Neural crest cell (in vitro differentiated cells): ENCODE data around the gene RPS21. TPM values are rescaled to one million over a fixed set of nuclear protein-coding genes. Genes with fewer than 3 reads are reported as not detected.
"Not testable (repeated sequence)": the region's sequence is repeated elsewhere in the genome, so short reads cannot be mapped to it uniquely, and the experiment has no call there.

Experiments
- DNase-seq: peaks from one replicate; pipeline ENCODE4 v3.0.0; 2021; ENCODE audit warnings: low read depth, mixed read lengths, low spot score
- H3K27ac Mint-ChIP-seq: one replicate; pipeline ENCODE4 v1.8.0; 2021; ENCODE audit warnings: mild to moderate bottlenecking, mixed read lengths; ENCODE audit not compliant: unreplicated experiment
- H3K27me3 Mint-ChIP-seq: 2 replicates; pipeline ENCODE4 v1.8.0; 2021; ENCODE audit warnings: low read depth, mild to moderate bottlenecking, mixed read lengths
- H3K36me3 Mint-ChIP-seq: 2 replicates; pipeline ENCODE4 v1.8.0; 2021; ENCODE audit warnings: low read depth, mild to moderate bottlenecking, mixed read lengths
- H3K4me1 Mint-ChIP-seq: 2 replicates; pipeline ENCODE4 v1.8.0; 2021; ENCODE audit warnings: mixed read lengths
- H3K4me3 Mint-ChIP-seq: one replicate; pipeline ENCODE4 v1.8.0; 2021; ENCODE audit warnings: mild to moderate bottlenecking, mixed read lengths
- H3K9me3 Mint-ChIP-seq: 2 replicates; pipeline ENCODE4 v1.8.0; 2021; ENCODE audit warnings: mixed read lengths
- CTCF ChIP-seq: fragments of 200-600 bp; sonication (generic); conservative IDR thresholded peaks from 2 replicates; pipeline ENCODE4 v1.5.0; 2021; ENCODE audit warnings: antibody characterized with exemption, mild to moderate bottlenecking
- total RNA-seq: library from RNA; stranded (reverse); gene quantifications from 2 replicates; pipeline ENCODE4 v1.2.1, GENCODE V29; 2021

The RPS21 gene
- total RNA-seq, 1 donor from 2014 or later = 1,312 TPM

- no peaks in the 10 kb centered on the region for H3K27me3 Mint-ChIP-seq
- H3K36me3 Mint-ChIP-seq = no peaks in the 10 kb centered on the region
- H3K27ac Mint-ChIP-seq = no peak overlapping the region
- H3K9me3 Mint-ChIP-seq = no peaks in the 10 kb centered on the region
- DNase-seq = no peak
- no peak for TF ChIP-seq CTCF
- no peak overlapping the region for H3K4me3 Mint-ChIP-seq
- no peaks in the 10 kb centered on the region for H3K4me1 Mint-ChIP-seq
These were observed 36.4 kb downstream of the RPS21 start for GRCh38 chr20:62423326-62423706.

GRCh38 chr20:62424249-62425107 is 37.6 kb downstream of the RPS21 start:
- TF ChIP-seq CTCF = no peak
- no peak overlapping the region for H3K27ac Mint-ChIP-seq
- H3K9me3 Mint-ChIP-seq = no peaks in the 10 kb centered on the region
- no peak for DNase-seq
- no peaks in the 10 kb centered on the region for H3K27me3 Mint-ChIP-seq
- H3K4me3 Mint-ChIP-seq = no peak overlapping the region
- H3K4me1 Mint-ChIP-seq = peaks cover 6% of the 10 kb centered on the region
- H3K36me3 Mint-ChIP-seq = no peaks in the 10 kb centered on the region

- Mint-ChIP-seq H3K27ac (no peak overlapping the region), H3K27me3 (no peaks in the 10 kb centered on the region), H3K4me3 (no peak overlapping the region), H3K9me3 (no peaks in the 10 kb centered on the region), H3K4me1 (peaks cover 6% of the 10 kb centered on the region), H3K36me3 (no peaks in the 10 kb centered on the region)
- no peak for DNase-seq
- TF ChIP-seq CTCF = no peak
These were observed 38.6 kb downstream of the RPS21 start for GRCh38 chr20:62425281-62426058.

GRCh38 chr20:62426059-62426348 is 39.1 kb downstream of the RPS21 start:
- not testable (repeated sequence) for H3K4me1 Mint-ChIP-seq, H3K4me3 Mint-ChIP-seq, DNase-seq, H3K27me3 Mint-ChIP-seq, H3K9me3 Mint-ChIP-seq, H3K27ac Mint-ChIP-seq, H3K36me3 Mint-ChIP-seq

- TF ChIP-seq CTCF = no peak
- Mint-ChIP-seq H3K9me3 (no peaks in the 10 kb centered on the region), H3K27me3 (no peaks in the 10 kb centered on the region), H3K27ac (no peak overlapping the region), H3K4me1 (peaks cover 6% of the 10 kb centered on the region), H3K4me3 (no peak overlapping the region), H3K36me3 (no peaks in the 10 kb centered on the region)
- DNase-seq = no peak
These were observed 39.8 kb downstream of the RPS21 start for GRCh38 chr20:62426699-62427131.
